AG04450 (cell line): ENCODE data around the gene CYP4F22. TPM values are rescaled to one million over a fixed set of nuclear protein-coding genes. Genes with fewer than 3 reads are reported as not detected.
"Not testable (repeated sequence)": the region's sequence is repeated elsewhere in the genome, so short reads cannot be mapped to it uniquely, and the experiment has no call there.

Experiments used
- CTCF ChIA-PET: fragments of 300-600, 350-600 bp; formaldehyde crosslinking; extraction: SDS; loops from one replicate; lab custom pipeline; 2022; ENCODE audit warnings: antibody characterized with exemption, inconsistent platforms; lab: Charles Lee
- POLR2A ChIA-PET: fragments of 350-600 bp; formaldehyde crosslinking; extraction: SDS; loops from one replicate; lab custom pipeline; 2021; ENCODE audit warnings: antibody characterized with exemption, inconsistent platforms; lab: Yijun Ruan, JAX
- DNase-seq: peaks from one replicate; pipeline ENCODE4 v3.0.0-alpha.2; 2011; ENCODE audit warnings: low read depth, low spot score
- H3K27ac ChIP-seq: one replicate; pipeline ENCODE4 v1.5.1; 2012; ENCODE audit warnings: low read depth, low read length, control low read depth
- H3K27me3 ChIP-seq: one replicate; pipeline ENCODE4 v1.6.0; 2012; ENCODE audit warnings: low read length; ENCODE audit not compliant: control insufficient read depth, insufficient read depth
- H3K4me3 ChIP-seq: 2 replicates; pipeline ENCODE4 v1.5.1; 2011; ENCODE audit warnings: mild to moderate bottlenecking, low read depth, low read length, control low read depth
- H3K9me3 ChIP-seq: 2 replicates; pipeline ENCODE4 v1.5.1; 2012; ENCODE audit warnings: low read length; ENCODE audit not compliant: control insufficient read depth, insufficient read depth
- polyA plus RNA-seq: library from polyadenylated mRNA; depleted of rRNA; stranded (reverse); fragments of >200 nt; gene quantifications from 2 replicates; pipeline ENCODE4 v1.2.3, GENCODE V29; 2011
- TF ChIP-seq, protein P1 (sequence below): IDR thresholded peaks from 2 replicates; pipeline ENCODE4 v1.5.1; 2011; ENCODE audit warnings: low read depth, low read length, control low read depth, inconsistent platforms

CYP4F22 gene
- polyA plus RNA-seq, 1 experiment = not detected

DNA sequence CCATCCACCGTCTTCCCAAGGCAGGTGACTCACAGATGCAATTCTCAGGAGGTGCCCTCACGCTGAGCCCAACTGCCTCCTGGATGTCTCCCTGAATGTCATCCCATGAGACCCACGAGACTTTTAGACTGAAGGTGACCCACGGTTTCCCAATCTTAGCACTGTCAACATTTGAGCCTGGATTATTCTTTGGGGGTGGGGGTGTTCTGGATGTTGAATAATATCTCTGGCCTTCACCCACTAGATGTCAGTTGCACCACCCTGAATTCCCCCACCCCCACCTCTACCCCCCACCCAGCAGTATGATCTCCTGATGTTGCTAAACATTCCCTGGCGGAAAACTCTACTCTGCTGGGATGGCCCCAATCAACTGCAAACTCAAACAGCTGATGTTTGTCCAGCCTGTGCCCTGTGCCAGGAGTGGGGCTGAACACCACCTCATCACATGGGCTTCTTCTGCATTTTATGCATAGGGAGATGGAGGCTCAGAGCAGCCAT lies 2.2 kb upstream of the CYP4F22 start:
- TF ChIP-seq, protein P1, sequence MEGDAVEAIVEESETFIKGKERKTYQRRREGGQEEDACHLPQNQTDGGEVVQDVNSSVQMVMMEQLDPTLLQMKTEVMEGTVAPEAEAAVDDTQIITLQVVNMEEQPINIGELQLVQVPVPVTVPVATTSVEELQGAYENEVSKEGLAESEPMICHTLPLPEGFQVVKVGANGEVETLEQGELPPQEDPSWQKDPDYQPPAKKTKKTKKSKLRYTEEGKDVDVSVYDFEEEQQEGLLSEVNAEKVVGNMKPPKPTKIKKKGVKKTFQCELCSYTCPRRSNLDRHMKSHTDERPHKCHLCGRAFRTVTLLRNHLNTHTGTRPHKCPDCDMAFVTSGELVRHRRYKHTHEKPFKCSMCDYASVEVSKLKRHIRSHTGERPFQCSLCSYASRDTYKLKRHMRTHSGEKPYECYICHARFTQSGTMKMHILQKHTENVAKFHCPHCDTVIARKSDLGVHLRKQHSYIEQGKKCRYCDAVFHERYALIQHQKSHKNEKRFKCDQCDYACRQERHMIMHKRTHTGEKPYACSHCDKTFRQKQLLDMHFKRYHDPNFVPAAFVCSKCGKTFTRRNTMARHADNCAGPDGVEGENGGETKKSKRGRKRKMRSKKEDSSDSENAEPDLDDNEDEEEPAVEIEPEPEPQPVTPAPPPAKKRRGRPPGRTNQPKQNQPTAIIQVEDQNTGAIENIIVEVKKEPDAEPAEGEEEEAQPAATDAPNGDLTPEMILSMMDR = no peak
- Histone ChIP-seq H3K9me3 (no peaks in the 10 kb centered on the region; the same call in 1 of the 2 replicates), H3K4me3 (no peak overlapping the region), H3K27ac (no peak overlapping the region), H3K27me3 (peaks cover 15% of the 10 kb centered on the region)
- ChIA-PET POLR2A (no interaction called here), CTCF (no interaction called here)
- DNase-seq = no peak

DNA sequence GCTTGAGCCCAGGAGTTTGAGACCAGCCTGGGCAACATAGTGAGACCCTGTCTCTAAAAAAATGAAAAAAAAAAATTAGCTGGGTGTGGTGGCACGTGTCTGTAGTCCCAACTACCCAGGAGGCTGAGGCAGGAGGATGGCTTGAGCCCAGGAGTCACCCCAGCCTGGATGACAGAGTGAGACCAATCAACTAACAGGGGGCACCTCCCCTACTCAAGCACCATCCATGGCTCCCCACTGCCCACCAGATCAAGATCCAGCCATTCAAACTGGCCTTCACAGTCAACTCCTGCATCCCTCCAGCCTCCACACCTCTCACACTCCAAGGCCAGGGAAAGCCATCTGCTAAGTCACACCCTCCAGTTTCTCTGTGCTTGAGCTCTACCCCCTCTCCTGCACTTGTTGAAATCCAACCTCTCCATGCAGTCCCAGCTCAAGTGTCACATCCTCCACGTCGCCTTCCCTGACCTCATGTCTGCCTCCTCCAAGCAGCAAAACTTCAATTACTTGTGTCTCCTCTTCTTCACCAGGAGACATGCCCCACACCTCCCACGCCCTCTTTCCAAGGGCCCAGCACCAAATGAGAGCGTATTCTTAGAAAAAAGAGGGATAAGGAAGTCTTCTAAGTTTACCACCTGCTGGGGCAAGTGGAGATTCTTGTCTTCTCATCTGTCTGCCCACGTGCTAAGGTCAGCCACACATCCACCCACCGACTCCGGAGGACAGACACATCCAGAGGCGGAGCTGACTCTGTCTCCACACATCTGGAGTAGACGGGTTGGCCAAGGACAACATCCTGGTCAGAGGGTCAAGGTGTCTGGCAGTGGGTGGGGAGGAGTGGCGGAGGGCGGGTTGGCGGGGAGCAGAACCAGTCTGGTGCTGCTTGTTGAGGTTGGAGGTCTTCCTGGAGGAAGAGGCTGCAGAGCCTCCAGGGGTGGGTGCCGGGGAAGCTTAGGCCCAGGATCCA lies 974 bp upstream of the CYP4F22 start:
- POLR2A ChIA-PET = no interaction called here
- Histone ChIP-seq H3K27me3 (peaks cover 15% of the 10 kb centered on the region), H3K4me3 (no peak overlapping the region), H3K9me3 (no peaks in the 10 kb centered on the region; the same call in 1 of the 2 replicates), H3K27ac (no peak overlapping the region)
- CTCF ChIA-PET = no interaction called here
- TF ChIP-seq, protein P1 = no peak
- no peak for DNase-seq

DNA sequence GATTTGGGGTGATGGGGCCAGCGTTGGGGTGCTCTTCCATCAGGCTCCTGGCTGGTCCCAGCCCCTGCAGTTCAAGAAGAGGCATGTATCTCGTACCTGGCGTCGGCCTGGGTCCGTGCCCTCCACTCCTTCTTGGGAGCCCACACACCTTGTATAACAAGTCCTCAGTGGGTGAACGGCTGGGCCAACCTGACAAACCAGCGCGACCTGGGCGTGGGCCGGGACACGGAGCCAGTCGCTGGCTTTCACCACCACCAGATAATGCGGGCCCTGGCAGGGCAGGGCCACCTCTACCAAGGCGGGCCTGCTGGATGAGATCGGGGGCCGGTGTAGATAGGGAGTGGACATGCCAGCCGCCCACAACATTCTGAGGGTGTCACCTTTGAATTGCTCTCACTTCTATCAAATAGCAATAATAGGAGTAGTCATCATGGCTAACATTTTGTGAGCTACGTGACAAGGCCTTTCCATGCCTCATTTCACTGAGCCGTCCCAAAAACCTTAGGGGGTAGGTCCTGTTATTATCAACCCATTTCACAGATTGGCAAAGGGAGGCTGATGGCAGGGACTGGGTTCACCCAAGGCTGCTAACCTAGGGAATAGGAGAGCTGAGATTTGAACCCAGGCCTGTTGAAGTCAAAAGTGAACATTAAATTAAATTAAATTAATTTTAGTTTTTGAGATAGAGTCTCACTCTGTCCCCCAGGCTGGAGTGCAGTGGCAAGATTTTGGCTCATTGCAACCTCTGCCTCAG lies 3.5 kb downstream of the CYP4F22 start:
- Histone ChIP-seq H3K4me3 (no peak overlapping the region), H3K9me3 (peaks cover 3% of the 10 kb centered on the region; the same call in 1 of the 2 replicates), H3K27ac (no peak overlapping the region), H3K27me3 (peaks cover 9% of the 10 kb centered on the region)
- CTCF ChIA-PET = no interaction called here
- DNase-seq = no peak
- TF ChIP-seq, protein P1 = no peak
- POLR2A ChIA-PET = no interaction called here

DNA sequence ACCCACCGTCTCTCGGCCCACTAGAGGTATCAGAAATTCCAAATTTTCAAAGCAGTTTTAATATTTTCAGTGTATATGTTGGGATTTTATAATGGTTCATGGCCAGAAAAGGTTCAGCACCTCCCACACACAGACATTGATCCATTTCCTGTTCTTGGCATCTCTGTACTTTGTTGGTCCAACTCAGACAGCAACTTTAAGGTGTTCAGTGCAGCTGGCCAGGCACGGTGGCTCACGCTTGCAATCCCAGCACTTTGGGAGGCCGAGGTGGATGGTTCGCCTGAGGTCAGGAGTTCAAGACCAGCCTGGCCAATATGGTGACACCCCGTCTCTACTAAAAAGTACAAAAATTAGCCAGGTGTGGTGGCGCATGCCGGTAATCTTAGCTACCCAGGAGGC lies 6.9 kb downstream of the CYP4F22 start:
- H3K27me3 ChIP-seq, DNase-seq, POLR2A ChIA-PET, H3K4me3 ChIP-seq, H3K27ac ChIP-seq, CTCF ChIA-PET, H3K9me3 ChIP-seq: not testable (repeated sequence)

DNA sequence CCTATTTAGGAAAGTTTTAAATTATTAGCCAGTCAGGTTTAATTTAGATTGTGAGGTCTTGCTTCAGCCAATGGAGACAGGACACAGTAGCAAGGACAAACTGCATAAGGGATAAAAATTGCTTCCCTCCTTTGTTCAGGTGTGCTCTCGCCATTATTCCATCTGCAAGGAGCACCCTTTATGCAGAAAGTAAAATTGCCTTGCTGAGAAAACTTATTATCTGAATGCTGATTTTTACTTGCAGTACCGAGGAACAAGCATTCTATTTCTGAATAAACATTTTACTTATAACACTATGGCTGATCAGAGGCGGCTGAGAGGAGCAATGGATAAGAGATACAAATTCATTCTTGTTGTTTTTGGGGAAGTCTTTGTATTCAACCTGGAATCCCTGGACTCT lies 8.0 kb downstream of the CYP4F22 start:
- POLR2A ChIA-PET = no interaction called here

More for the DNA sequence above, 8.0 kb downstream of the CYP4F22 start:
- H3K9me3 ChIP-seq = peaks cover 3% of the 10 kb centered on the region; the same call in 1 of the 2 replicates
- CTCF ChIA-PET = no interaction called here
- H3K27me3 ChIP-seq = no peaks in the 10 kb centered on the region
- no peak overlapping the region for H3K4me3 ChIP-seq
- TF ChIP-seq, protein P1 = no peak
- no peak for DNase-seq
- no peak overlapping the region for H3K27ac ChIP-seq
